ENCODE results near the gene RGS14.
"Not testable (repeated sequence)": the region's sequence is repeated elsewhere in the genome, so short reads cannot be mapped to it uniquely, and the experiment has no call there.

Gene RGS14

DNA sequence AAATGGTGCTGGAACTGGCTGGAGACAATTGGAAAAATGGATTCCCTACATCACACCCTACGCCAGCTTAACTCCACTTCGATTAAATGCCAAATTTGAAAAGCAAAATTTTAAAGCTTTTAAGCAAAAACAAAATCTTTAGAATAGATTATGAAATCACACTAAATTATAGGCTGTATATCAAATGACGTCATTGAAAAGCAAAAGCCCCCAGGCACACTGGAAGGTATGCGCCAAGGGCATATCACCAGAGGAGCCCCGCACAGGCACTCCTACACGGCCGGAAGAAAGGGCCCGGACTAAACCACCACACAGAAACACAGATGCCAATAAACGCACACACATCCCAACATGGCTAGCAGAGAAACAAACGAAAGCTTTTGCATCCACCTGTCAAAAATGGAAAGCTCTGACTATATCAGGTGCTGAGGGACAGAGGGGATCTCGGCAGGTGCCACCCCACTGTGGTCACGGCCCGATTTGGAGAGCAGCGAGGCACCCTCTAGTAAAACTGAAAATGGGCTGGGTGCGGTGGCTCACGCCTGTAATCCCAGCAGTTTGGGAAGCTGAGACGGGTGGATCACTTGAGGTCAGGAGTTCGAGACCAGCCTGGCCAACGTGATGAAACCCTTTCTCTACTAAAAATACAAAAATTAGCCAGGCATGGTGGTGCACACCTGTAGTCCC is 29.0 kb upstream of the RGS14 start:
- DNase-seq = no peak

DNA sequence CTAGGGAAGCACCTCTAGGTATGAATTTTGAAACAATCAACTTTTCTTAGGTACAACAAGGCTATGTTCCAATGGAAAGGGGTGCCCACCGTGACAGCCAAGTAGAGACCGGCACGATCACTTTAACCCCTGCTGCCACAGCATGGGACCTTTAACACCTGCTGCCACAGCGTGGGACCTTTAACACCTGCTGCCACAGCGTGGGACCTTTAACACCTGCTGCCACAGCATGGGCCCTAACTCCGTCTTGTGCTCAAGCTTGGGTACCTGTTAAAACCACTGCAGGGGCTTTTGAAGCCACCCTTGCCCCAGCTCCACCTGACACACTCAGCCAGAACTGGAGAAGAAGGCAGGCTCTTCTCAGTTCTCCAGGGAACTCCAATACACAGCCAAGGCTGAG is 27.8 kb upstream of the RGS14 start:
- DNase-seq = no peak

DNA sequence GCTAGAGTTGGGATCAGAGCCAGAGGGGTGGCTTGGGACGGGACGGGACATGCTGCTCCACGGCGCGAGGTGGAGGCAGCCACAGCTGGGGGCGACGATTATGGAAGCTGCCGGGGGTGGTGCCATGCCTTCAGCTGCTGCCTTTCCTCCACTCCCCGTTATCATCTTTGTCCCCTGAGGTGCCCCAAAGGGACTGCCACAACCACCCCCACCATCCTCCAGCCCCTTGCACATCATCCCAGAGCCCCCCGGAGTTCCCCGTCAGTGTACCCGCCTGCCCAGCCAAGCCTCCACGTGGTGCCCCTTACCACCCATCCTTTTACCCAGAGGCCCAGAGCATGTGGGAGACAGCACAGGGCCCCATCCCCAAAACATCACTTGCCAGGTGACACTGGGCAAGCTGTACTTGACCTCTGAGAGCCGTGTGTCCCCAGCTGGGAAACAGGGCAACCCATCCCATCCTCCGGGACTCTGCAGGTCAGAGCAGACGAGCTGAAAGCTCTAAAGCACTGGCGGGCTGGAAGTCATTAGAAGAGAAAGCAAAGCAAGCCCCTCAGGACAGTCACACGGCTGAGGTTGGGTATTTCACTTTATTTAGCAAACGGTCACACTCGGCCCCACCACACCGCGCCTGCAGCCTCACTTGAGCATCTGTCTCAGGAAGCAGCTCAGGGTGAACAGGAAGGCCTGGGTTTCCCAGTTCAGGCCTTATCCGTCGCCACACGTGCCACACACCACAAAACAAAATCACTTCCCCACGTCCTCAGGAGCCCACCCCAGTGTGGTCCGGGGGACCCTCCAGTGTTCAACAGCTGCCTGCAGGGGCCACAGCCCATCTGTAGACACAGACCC is 26.5 kb upstream of the RGS14 start:
- no peak for DNase-seq

DNA sequence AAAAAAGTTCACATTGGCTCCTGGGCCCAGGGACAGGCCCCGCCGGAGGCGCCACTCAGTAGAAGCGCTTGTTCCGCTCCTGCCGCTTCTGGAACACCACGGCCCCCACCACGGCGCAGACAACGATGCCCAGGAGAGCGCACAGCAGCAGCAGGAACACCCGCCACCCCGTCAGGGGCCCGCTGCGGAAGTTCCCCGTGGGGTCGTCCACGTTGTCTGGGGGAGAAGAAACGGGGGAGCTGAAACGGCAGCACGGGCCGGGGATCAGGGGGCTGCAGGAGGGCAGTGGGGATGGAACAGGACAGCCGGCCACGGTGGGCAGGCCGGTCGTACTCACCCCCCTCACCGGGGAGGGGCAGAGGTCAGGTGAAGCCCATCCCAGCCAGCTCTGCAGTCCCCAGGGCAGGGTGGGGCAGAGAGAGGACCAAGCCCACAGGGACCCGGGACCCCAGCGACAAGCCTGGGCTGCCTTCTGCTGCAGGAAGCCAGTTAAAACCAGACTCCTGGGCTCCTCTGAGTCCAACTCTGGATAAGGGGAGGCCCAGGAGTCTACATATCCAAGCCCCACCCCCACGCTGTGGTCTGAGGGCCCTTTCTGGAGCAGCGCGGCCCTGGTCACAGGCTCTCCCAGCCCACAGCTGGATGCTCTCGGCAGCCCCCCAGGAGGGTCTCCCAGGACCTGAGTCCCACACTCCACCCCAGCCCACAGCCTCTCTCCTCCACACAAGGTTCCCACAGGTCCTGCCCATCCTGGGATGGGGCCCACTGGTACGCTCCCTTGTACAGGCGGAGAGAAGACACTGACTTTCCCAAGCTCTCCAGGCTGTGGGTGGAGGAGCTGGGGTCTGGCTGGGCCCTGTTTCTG is 25.5 kb upstream of the RGS14 start:
- no peak for DNase-seq

DNA sequence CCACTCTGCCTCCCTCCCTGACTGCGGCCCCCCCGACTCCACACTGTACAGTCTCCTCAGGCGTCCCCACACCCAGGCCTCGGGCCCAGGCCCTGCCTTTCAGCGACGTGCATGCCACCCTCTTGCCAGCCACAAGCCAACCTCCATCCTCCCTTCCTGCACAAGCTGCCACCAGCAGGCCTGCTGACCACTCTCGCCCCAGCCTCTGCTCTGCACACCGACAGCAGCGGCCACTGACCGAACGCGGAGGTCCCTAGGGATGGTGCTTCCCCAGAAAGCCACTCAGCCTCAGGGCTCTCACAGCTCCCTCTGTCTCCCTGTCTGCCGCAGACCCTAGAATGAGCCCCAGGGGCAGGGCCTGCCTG is 24.8 kb upstream of the RGS14 start:
- no peak for DNase-seq

DNA sequence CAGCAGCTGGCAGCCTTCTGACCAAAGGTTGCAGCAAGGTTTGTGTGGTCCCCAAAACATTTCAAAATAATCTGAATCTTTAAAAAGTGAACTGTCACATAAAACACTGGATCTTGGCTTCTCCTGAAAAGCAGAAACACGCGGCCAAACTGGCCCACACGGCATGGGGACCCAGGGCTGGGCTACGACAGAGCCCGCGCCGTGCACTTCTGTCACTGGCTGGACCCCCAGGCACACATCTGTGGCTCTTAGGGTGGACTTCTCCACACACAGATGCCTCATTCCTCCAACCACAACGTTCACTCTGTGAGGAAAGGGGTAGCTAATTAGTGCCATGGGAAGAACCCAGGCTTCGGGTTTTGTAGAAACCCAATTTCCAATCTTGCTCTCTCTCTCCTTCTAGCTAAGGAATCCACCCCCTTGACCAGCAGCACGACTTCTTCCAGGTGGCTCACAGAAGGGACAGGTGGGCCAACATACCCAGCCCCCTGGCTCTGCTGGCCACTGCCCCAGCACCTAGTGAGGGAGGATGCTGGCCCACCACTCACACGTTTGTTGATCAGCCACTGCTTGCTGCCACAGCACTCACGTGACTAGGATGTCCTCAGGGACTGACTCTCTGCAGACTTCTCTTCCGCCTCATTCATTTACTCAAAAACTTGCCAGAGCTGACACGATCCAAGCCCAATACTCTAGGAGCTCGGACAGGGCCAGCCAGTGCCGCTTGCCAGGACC is 24.1 kb upstream of the RGS14 start:
- DNase-seq = no peak

DNA sequence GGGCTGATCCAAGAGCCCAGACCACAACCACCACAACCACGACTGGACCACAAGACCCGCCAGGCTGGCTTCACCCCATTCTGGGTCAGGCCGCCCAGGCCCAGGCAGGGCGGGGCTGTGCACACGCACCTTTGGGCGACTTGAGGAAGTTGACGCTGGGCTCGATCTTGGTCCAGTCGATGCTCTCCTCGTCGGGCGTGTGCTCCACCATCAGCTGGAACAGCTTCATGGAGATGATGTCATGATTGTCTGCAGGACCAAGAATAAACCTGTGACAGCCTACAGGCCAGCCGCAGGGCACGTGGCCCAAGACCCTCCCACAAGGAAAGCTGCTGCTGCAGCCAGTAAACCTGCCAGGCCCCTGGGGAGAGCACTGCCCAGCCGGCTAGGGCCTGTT is 23.6 kb upstream of the RGS14 start:
- no peak for DNase-seq

DNA sequence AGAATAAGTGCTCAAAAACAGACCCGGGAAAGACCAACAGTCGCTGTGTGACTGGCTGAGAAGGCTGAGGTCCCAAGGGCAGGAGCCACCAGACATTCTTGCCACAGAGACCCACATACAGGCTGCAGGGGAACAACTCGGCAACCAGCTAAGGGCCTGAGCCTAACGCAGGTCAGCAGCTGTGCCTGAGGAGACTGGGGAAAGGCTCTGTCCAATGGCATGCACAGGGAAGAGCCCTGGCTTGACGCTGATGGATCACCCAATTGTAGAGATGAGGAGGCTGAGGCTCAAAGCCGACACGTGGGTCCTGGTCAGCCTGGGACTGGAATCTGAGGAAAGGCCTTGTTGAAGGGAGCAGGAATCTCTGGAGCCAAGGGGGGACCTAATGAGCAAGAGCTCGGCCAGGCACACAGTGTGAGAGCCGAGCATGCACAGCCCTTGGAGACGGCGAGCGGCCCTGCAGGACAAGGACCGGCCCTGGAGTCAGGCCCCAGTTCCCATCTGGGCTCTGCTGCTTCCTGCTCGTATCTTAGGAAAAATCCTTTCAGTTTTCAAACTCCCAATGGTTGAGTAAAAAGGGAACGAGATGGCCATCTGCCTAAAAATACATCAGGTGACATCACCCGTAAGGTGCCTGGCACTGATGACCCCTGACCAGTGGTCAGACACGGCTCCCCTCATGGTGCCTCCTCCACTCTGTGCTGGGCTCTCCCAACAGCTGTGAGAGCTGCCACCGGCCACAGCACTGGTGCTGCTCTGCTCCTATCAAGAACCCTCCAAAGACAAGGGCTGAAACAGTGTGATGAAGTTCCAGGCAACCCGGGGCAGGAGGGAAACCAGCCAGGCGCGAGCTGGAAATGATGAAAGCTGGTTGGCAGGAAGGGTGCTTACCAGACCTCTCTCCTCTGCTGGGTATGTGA is 22.7 kb upstream of the RGS14 start:
- no peak for DNase-seq

DNA sequence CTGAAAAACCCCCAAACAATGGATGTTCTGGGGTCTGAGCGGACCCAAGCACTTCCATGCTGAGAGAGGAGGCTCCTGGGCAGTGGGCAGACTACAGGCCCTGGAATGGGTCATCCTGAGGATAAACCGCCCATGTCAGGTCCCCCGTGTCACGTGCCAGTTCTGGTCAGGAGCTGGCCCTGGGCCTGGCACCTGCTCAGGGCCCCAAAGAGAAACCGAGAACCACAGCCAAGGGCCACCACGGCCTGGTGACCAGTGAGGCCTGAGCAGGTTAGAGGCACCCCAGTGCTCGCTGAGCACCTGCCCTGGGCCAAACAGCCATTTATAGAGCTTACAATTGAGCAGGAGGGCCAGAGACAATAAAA is 22.0 kb upstream of the RGS14 start:
- DNase-seq = no peak

DNA sequence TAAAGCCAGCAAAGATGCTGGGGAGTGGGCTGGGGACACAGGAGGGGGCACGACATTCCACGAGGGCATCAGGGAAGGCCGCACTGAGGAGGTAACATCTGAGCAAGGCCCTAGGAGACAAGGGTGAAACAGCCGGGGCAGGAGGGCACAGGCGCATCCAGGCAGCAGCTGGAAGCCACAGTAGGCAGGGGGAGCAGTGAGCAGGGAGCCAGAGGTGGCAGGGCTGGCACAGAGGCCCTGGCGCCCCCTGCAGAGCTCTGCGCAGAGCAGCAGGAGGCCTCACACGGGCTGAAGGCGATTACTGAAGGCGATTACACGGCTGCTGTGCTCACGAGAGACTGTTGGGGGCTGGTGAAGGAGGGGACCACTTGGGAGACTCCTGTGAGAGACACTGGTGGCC is 21.6 kb upstream of the RGS14 start:
- DNase-seq = peak; percentile 54

DNA sequence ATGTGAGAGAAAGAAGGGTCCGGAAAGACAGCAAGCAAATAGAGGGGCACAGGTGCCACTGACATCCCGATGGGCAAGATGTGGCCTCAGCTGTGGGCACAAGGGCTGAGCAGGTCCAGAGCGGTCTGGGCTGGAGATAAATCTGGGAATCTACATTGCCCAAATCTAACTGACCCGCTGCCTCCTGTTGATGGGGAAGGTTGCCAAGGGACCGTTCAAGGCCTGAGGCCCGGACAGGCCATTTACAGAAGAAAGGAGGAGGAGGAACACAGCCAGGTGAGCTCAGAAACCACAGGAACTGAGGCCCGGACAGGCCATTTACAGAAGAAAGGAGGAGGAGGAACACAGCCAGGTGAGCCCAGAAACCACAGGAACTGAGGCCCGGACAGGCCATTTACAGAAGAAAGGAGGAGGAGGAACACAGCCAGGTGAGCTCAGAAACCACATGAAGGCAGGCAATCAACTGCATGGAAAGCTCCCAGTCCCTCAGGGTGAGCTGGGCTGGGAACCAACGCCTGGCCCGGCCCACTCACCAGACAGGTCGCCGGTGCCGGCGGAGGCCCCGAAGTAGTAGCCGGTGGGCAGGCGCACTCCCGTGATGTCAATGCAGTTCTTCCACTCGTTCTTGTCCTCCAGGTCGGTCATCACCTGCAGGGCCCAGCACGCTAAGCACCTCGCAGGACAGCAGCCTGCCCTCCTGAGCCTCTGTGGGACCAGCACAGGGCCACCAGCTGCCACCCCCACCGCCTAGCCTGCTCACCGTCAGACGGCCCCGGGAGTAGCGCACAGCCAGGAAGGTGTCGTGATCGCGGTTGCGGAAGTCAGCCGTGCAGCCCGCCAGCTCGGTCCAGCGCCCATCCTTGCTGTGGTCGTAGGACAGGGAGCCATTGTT is 20.9 kb upstream of the RGS14 start:
- DNase-seq = no peak

DNA sequence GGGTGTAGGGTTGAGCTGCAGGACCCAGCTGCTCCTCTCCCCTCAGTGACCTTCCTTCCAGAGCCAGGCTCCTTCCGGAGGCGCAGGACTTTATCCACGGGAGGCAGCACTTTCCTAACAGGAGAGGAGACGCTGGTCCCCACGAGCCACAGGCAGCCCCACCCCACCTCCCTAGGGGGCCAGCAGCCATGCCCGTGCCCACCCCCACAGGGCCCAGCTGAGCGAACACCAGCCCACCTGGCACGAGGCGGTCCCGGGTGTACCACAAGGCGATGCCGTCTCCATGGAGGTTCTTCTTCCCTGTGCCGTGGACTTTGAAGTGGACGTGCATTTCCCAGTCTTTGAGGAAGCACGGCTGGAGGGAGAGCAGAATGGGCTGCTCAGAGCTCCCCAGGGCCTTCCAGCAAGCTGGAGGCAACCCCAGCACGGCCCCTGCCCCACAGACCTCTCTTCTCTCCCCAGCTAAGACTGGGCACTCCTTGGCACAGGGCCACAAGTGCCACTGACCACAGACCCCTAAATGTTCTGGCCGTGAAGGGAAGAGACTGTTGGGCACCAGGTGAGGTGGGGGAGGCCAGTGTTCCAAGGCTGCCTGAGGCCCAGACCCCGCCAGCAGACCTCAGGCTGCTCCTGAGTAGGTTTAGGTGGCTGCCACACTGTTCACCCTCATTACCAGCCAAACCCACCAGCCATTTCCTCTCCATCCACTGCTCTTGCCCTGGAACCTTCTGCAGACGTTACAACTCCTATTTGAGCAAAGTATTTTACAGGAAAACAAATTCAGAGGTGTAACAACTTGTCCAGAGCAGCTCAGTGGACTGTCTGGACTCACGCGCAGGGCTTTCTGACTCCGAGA is 19.2 kb upstream of the RGS14 start:
- DNase-seq = no peak

DNA sequence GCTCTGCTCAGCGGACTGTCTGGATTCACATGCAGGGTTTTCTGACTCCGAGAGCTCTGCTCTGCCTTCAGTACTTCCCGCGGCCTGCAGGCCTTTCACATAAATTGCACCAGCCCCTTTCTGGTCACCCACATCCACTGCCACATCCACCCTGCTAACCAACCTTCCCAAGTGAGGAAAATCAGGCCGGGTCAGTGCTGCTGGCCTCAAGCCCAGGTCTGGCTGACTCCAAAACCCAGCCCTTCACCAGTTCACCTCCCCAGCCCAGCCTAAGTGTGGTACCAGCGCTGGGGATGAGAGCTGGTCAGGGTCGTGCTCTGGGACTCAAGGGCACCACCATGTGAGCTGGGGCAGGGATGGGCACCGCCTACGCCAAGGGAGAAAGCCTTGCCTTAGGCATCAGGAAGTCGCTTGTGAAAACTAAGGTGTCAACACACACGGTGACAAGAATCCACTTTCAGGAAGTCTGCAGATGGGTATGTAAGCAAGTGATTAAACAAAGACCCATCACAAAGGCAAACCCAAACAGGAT is 18.6 kb upstream of the RGS14 start:
- no peak for DNase-seq

DNA sequence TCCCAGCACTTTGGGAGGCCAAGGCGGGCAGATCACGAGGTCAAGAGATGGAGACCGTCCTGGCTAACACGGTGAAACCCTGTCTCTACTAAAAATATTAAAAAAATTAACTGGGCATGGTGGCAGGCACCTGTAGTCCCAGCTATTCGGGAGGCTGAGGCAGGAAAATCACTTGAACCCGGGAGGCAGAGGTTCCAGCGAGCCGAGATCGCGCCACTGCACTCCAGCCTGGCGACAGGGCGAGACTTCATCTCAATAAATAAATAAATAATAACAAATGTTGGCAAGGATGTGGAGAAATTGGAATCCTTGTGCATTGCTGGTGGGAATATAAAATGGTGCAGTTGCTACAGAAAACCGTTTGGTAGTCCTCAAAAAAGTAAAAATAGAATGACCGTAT is 14.7 kb upstream of the RGS14 start:
- DNase-seq = not testable (repeated sequence)

DNA sequence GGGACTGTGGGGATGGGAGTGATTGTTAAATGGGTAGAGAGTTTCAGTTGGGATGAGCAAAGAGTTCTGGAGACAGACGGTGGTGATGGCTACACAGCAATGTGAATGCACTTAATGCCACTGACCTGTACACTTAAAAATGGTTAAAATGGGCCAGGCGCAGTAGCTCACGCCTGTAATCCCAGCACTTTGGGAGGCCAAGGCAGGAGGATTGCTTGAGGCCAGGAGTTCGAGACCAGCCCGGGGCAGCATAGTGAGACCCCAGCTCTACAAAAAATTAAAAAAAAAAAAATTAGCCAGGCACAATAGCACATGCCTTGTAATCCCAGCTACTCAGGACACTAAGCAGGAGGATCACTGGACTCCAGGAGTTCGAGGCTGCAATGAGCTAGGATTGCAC is 13.9 kb upstream of the RGS14 start:
- no peak for DNase-seq

DNA sequence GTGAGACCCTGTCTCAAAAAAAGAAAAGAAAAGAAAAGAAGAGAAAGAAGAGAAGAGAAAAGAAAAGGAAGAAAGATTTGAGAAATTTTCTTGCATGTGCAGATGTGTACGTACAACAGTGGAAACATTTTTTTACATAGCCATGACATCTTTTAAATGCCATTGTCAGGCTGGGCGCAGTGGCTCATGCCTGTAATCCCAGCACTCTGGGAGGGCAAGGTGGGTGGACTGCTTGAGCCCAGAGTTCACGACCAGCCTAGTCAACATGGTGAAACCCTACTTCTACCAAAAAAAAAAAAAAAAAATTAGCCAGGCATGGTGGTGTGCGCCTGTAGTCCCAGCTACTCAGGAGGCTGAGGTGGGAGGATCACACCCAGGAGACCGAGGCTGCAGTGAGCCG is 12.8 kb upstream of the RGS14 start:
- DNase-seq = no peak

DNA sequence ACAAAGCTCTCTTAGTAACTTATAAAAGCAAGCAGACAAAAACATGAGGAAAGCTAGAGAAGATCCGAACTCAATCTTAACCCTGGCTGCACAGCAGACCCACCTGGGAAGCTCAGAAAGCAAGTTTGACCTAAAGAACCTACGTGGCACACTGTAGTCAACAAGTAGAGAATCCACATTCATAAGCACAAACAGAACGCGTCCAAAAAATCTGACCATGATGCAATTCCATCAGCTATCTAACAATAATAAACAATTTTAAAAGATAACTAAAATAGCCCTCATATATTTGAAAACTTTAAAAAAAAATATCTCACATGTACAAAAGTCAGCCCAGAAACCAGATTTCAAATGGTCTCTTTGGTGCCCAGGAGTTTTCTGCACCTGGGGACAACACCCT is 10.9 kb upstream of the RGS14 start:
- no peak for DNase-seq

DNA sequence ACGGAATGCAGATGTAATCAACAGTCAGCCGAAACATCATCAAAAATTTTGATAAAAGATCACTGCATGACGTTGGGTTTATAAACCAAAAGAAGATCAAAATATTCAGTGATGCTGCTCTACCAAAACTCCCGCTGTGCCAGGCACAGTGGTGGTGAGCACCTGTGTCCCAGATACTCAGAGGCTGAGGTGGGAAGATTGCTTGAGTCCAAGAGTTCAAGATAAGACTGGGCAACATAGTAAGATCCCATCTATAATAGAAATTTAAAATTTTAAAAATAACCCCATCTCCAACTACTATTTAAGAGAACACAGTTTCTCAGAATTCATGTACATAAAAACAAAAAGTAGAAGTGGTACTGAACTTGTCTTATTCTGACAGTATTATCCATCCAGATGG is 10.0 kb upstream of the RGS14 start:
- DNase-seq = no peak

DNA sequence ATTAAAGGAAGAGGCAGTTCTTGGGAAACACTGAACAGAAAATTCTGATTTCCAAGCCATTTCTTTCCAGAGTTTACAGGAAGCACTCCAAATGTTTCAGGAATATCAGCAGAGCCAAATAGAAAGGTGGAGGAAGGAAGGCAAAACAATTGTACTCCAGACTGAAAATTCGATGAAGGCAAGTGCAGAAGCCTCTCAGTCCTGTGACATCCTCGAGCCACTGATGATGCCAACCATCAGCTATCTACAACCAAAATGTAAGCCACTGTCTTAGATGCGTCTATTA is 8.4 kb upstream of the RGS14 start:
- no peak for DNase-seq

DNA sequence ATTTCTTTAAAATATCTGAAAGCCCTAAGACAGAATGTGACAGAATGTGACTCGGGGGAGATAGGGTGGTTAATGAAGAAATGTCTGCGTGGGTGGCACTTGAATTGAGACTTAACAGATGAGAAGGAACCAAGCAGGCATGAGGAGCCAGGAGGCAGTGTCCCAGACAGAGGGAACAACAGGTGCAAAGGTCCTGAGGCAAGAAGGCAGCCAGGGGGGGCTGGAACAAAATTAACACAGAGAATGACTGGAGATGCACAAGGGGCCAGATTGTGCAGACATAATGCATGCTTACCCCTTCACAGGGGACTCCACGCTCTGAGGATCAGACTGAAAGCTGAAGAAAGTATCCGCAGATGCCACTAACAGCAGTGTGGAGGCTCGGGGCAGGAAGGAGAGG is 8.0 kb upstream of the RGS14 start:
- DNase-seq = no peak
